ENCODE results near the gene SPATA17. TPM values are rescaled to one million over a fixed set of nuclear protein-coding genes. Genes with fewer than 3 reads are reported as not detected.

Gene SPATA17
- total RNA-seq, 1 experiment from 2014 or later: 4.5 TPM

DNA sequence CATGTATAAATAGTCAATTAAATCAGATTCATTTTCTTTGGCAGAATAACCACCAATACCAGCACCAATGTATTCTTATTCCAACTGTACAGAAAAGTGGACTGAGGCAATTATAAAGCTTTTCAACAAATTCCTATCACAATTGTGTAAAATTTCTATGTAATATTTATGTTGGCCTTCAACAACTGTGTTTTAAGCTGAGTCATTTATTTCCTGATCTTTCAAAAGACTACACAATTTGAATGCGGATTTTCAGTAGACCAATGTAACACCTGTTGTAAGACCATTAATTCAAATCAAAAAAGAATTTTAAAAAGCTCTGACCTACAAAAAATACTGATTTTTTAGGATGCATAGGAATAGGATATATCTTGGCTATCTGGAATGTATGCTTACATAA is 25.8 kb upstream of the SPATA17 start:
- Mint-ChIP-seq H3K27me3 (ENCODE audit: insufficient read depth, unreplicated experiment) (no peaks in the 10 kb centered on the region), H3K27ac (ENCODE audit: low read depth, unreplicated experiment) (no peak overlapping the region), H3K9me3 (ENCODE audit: unreplicated experiment) (no peaks in the 10 kb centered on the region), H3K4me3 (ENCODE audit: unreplicated experiment) (no peak overlapping the region), H3K36me3 (ENCODE audit: insufficient read depth, unreplicated experiment) (peaks cover 43% of the 10 kb centered on the region), H3K4me1 (ENCODE audit: insufficient read depth, unreplicated experiment) (no peaks in the 10 kb centered on the region)
- ChIA-PET POLR2A (interaction anchor here (1.0 to 1.5 kb wide), 2 partner anchors 18 to 25 kb away, joined by 5 to 7 read pairs; partner anchors contain the start of genes GPATCH2 and SPATA17), CTCF (interaction anchor here (0.9 to 1.5 kb wide), 4 partner anchors 9 to 232 kb away, joined by 3 to 5 read pairs (median 4); partner anchors contain the start of genes GPATCH2 and SPATA17)
- intact Hi-C loops (cut with micrococcal nuclease): no loop called here
- DNase-seq (ENCODE audit: unreplicated experiment): peak; percentile 55
- BruUV-seq (replicated peaks): no TSS peak
- TF ChIP-seq CTCF (IDR thresholded peaks at IDR 0.05; ENCODE audit: unreplicated experiment): no peak

DNA sequence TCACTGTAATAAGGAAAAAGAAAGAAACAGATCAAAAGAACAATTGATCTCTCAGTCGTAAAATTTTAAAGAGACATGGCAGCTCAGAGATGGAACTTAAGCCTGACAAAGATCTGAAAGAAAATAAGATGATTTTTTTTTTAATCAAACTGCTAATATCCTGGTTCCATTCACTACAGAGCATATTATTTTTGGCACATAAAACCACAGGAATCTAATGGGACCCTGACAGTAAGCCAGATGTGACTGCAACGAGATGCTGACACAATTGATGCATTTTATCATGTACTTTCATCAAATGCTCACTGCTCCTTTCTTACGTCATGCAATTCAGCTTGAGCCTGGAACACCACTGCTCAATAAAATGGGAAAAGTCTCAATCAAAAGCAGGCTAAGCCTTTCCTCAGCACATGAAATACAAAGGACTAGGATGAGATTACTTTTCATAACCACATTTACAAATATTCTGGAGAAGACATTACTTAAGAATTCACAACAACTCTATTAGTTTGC is 16.9 kb upstream of the SPATA17 start:
- no TSS peak for BruUV-seq (replicated peaks)
- CTCF ChIA-PET: interaction anchor here (0.6 to 2.4 kb wide), 6 partner anchors 10 to 47 kb away, joined by 3 to 8 read pairs (median 4); partner anchors contain the start of genes GPATCH2 and SPATA17
- peaks cover 55% of the 10 kb centered on the region for H3K36me3 Mint-ChIP-seq (ENCODE audit: insufficient read depth, unreplicated experiment)
- H3K4me1 Mint-ChIP-seq (ENCODE audit: insufficient read depth, unreplicated experiment): no peaks in the 10 kb centered on the region
- DNase-seq (ENCODE audit: unreplicated experiment): no peak
- H3K27me3 Mint-ChIP-seq (ENCODE audit: insufficient read depth, unreplicated experiment): no peaks in the 10 kb centered on the region
- intact Hi-C loops (cut with micrococcal nuclease): no loop called here
- H3K27ac Mint-ChIP-seq (ENCODE audit: low read depth, unreplicated experiment): no peak overlapping the region
- H3K4me3 Mint-ChIP-seq (ENCODE audit: unreplicated experiment): no peak overlapping the region
- no peaks in the 10 kb centered on the region for H3K9me3 Mint-ChIP-seq (ENCODE audit: unreplicated experiment)
- TF ChIP-seq CTCF (IDR thresholded peaks at IDR 0.05; ENCODE audit: unreplicated experiment): no peak
- POLR2A ChIA-PET: interaction anchor here (0.7 to 2.4 kb wide), 4 partner anchors 17 to 142 kb away, joined by 3 to 18 read pairs (median 4); partner anchors contain the start of genes GPATCH2 and SPATA17

GRCh38 chr1:217617126-217617525 is 14.0 kb upstream of the SPATA17 start:
- Mint-ChIP-seq H3K4me1 (ENCODE audit: insufficient read depth, unreplicated experiment) (no peaks in the 10 kb centered on the region), H3K27me3 (ENCODE audit: insufficient read depth, unreplicated experiment) (no peaks in the 10 kb centered on the region), H3K27ac (ENCODE audit: low read depth, unreplicated experiment) (no peak overlapping the region), H3K9me3 (ENCODE audit: unreplicated experiment) (no peaks in the 10 kb centered on the region), H3K4me3 (ENCODE audit: unreplicated experiment) (no peak overlapping the region), H3K36me3 (ENCODE audit: insufficient read depth, unreplicated experiment) (peaks cover 43% of the 10 kb centered on the region)
- ChIA-PET CTCF (interaction anchor here (1.6 kb wide), 1 partner anchor 14 kb away, joined by 5 read pairs; the partner anchor contains the start of genes GPATCH2 and SPATA17), POLR2A (interaction anchor here (1.0 to 4.1 kb wide), 4 partner anchors 8 to 29 kb away, joined by 3 to 29 read pairs (median 8); partner anchors contain the start of genes GPATCH2 and SPATA17)
- no TSS peak for BruUV-seq (replicated peaks)
- no peak for TF ChIP-seq CTCF (IDR thresholded peaks at IDR 0.05; ENCODE audit: unreplicated experiment)
- intact Hi-C loops (cut with micrococcal nuclease): no loop called here
- DNase-seq (ENCODE audit: unreplicated experiment): no peak

DNA sequence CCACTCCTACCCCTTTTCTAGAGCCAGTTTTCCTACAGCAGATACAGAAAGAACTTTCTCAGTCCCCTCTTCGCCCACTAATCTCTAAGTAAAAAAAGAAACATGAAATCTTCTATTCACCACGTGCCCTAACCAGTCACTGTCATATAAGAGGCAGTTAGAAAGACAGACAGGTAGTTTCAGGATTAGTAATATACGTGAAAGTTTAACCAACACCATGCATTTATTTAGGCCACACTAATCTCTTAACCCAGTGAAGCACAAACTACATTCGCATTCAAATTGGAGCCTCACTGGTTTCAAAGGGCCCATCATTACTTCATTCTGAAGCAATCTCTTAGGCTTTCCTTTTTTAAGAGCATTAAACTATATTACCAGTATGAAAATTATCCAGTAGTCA is 10.3 kb upstream of the SPATA17 start:
- no peak for TF ChIP-seq CTCF (IDR thresholded peaks at IDR 0.05; ENCODE audit: unreplicated experiment)
- no peak overlapping the region for H3K27ac Mint-ChIP-seq (ENCODE audit: low read depth, unreplicated experiment)

More for the DNA sequence above, 10.3 kb upstream of the SPATA17 start:
- no peak for DNase-seq (ENCODE audit: unreplicated experiment)
- Mint-ChIP-seq H3K9me3 (ENCODE audit: unreplicated experiment) (no peaks in the 10 kb centered on the region), H3K4me1 (ENCODE audit: insufficient read depth, unreplicated experiment) (no peaks in the 10 kb centered on the region), H3K27me3 (ENCODE audit: insufficient read depth, unreplicated experiment) (no peaks in the 10 kb centered on the region), H3K36me3 (ENCODE audit: insufficient read depth, unreplicated experiment) (peaks cover 28% of the 10 kb centered on the region), H3K4me3 (ENCODE audit: unreplicated experiment) (no peak overlapping the region)
- ChIA-PET POLR2A (interaction anchor here (0.6 to 4.0 kb wide), 3 partner anchors 10 to 85 kb away, joined by 3 to 27 read pairs (median 13); partner anchors contain the start of genes GPATCH2 and SPATA17), CTCF (interaction anchor here (4.7 kb wide), 1 partner anchor 10 kb away, joined by 21 read pairs; the partner anchor contains the start of genes GPATCH2 and SPATA17)
- no TSS peak for BruUV-seq (replicated peaks)
- intact Hi-C loops (cut with micrococcal nuclease): no loop called here
